CD8-positive, alpha-beta memory T cell (primary cell): ENCODE data around the gene RENBP. TPM values are rescaled to one million over a fixed set of nuclear protein-coding genes. Genes with fewer than 3 reads are reported as not detected.

ENCODE experiments used
- CTCF ChIA-PET: fragments of 350-600 bp; sonication (Branson Sonifier 250); formaldehyde crosslinking; loops from one replicate; lab custom pipeline; 2021; ENCODE audit warnings: antibody characterized with exemption; lab: Charles Lee
- POLR2A ChIA-PET: fragments of 350-600 bp; sonication (Branson Sonifier 250); formaldehyde crosslinking; loops from one replicate; lab custom pipeline; 2021; ENCODE audit warnings: antibody characterized with exemption; lab: Charles Lee
- DNase-seq, 5 donors: peaks; one replicate each; pipeline versions ENCODE4 v3.0.0 to v3.0.0-alpha.2; 2020 to 2022; ENCODE audit warnings: mixed read lengths in 1 of 5
- H3K27ac ChIP-seq: one replicate; pipeline ENCODE4 v1.7.0; 2013; ENCODE audit warnings: low read depth, mild to moderate bottlenecking, low read length, moderate library complexity
- H3K27me3 ChIP-seq: 2 replicates; pipeline ENCODE4 v1.7.0; 2013; ENCODE audit warnings: low read length, mild to moderate bottlenecking; ENCODE audit not compliant: insufficient read depth, poor library complexity, severe bottlenecking
- H3K36me3 ChIP-seq: 2 replicates; pipeline ENCODE4 v1.7.0; 2013; ENCODE audit warnings: mild to moderate bottlenecking, low read length, moderate library complexity; ENCODE audit not compliant: insufficient read depth
- H3K4me1 ChIP-seq: 2 replicates; pipeline ENCODE4 v1.7.0; 2013; ENCODE audit warnings: mild to moderate bottlenecking, low read length, moderate library complexity; ENCODE audit not compliant: insufficient read depth
- H3K4me3 ChIP-seq: 2 replicates; pipeline ENCODE4 v1.7.0; 2013; ENCODE audit warnings: mild to moderate bottlenecking, low read length
- H3K9me3 ChIP-seq: 2 replicates; pipeline ENCODE4 v1.7.0; 2013; ENCODE audit warnings: mild to moderate bottlenecking, low read length
- H3K27ac Mint-ChIP-seq, 8 donors: one replicate each; pipeline ENCODE4 v1.8.0; 2020 to 2021; ENCODE audit warnings: mixed read lengths in 8 of 8, mild to moderate bottlenecking in 6 of 8, inconsistent platforms in 3 of 8, moderate library complexity in 3 of 8
- H3K27me3 Mint-ChIP-seq, 2 donors: one replicate each; pipeline ENCODE4 v1.8.0; 2020 to 2021; ENCODE audit warnings: mixed read lengths in 2 of 2, mild to moderate bottlenecking in 1 of 2, moderate library complexity in 1 of 2
- H3K36me3 Mint-ChIP-seq, 3 donors: one replicate each; pipeline ENCODE4 v1.8.0; 2020 to 2021; ENCODE audit warnings: mixed read lengths in 3 of 3, inconsistent platforms in 1 of 3, mild to moderate bottlenecking in 1 of 3
- H3K4me1 Mint-ChIP-seq, 3 donors: one replicate each; pipeline ENCODE4 v1.8.0; 2020 to 2021; ENCODE audit warnings: mixed read lengths in 3 of 3, inconsistent platforms in 1 of 3, mild to moderate bottlenecking in 1 of 3
- H3K4me3 Mint-ChIP-seq, 7 donors: one replicate each; pipeline ENCODE4 v1.8.0; 2020 to 2021; ENCODE audit warnings: mixed read lengths in 7 of 7, mild to moderate bottlenecking in 6 of 7, moderate library complexity in 4 of 7, inconsistent platforms in 2 of 7
- H3K9me3 Mint-ChIP-seq, 5 donors: one replicate each; pipeline ENCODE4 v1.8.0; 2020 to 2022; ENCODE audit warnings: mixed read lengths in 5 of 5, mild to moderate bottlenecking in 3 of 5, moderate library complexity in 2 of 5, inconsistent platforms in 1 of 5
- polyA plus RNA-seq: library from polyadenylated mRNA; unstranded; fragments of 300-500 nt; fragmentation: Illumina TruSeq; gene quantifications from one replicate; pipeline ENCODE4 v1.2.3, GENCODE V29; 2021
- total RNA-seq, 2 experiments: library from RNA; stranded (reverse); gene quantifications; one replicate each; pipeline ENCODE4 v1.2.3, GENCODE V29; 2021

Gene RENBP
- total and polyA plus RNA-seq, 3 experiments from 2014 or later: 3.5 to 4.6 TPM; not detected in 1

DNA sequence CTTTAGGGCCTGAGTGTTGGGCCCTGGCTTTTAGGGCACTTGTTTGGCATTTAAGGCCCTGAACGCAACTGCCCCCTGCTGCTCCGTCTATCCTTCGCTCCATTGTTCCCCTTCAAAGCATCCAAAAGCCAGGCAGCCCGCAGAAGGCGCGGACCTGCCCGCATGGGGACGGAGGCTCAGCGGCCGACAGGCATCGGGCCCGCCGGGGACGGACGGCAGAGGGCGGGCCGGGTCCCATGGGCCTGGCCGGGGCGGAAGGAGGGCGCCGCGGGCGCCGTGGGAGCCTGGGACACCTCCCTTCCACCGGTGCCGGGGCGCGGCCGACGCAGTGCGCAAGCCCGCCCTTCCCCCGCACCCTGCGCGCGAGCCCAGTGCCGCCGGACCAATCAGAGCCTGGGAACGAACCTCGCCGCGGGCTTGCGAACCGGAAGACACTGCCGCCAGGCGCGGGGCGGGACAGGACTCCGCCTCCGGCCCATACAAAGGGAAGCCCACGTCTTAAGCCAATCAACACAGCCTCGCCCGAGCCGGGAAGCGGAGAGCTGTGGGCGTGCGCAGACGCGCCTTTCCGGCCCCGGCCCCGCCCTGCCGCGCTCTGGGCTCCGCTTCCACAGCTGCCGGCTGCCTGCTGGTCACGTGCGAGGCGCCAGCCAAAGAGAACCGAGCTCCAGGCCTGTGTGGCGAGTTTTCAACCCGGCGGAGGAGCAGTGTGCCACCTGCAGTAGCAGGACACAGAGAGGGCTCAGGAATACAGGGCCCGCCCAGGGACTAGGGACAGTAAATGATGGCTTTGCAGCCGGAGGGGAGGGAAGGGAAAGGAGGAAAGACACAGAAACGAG lies 16.3 kb downstream of the RENBP start:
- H3K9me3 Mint-ChIP-seq: peaks cover 0 to 3% (median 0%) of the 10 kb centered on the region in 5 donors
- peak overlapping the region; percentile 91 for H3K27ac ChIP-seq
- H3K36me3 Mint-ChIP-seq: peaks cover 3 to 37% (median 4%) of the 10 kb centered on the region in 3 donors
- peak; percentile 86 to 98 (median 96) for DNase-seq
- peak overlapping the region; percentile 89 to 95 (median 91) for H3K4me3 Mint-ChIP-seq
- no peaks in the 10 kb centered on the region for H3K9me3 ChIP-seq
- ChIA-PET POLR2A (interaction anchor here (0.8 to 3.4 kb wide), 12 partner anchors 10 to 588 kb away, joined by 3 to 27 read pairs (median 4); partner anchors contain the start of genes FAM3A, HCFC1, IDH3G and SSR4), CTCF (interaction anchor here (1.4 to 10.5 kb wide), 6 partner anchors 17 to 128 kb away, joined by 3 to 230 read pairs (median 5); partner anchors contain the start of genes HCFC1 and RENBP)
- H3K27me3 ChIP-seq: no peaks in the 10 kb centered on the region
- no peaks in the 10 kb centered on the region for H3K27me3 Mint-ChIP-seq
- peak overlapping the region; percentile 91 to 100 (median 99) for H3K27ac Mint-ChIP-seq
- peaks cover 11% of the 10 kb centered on the region for H3K4me1 ChIP-seq
- H3K4me1 Mint-ChIP-seq: peaks cover 43 to 61% (median 46%) of the 10 kb centered on the region in 3 donors
- H3K4me3 ChIP-seq: peak overlapping the region; percentile 86
- no peaks in the 10 kb centered on the region for H3K36me3 ChIP-seq

DNA sequence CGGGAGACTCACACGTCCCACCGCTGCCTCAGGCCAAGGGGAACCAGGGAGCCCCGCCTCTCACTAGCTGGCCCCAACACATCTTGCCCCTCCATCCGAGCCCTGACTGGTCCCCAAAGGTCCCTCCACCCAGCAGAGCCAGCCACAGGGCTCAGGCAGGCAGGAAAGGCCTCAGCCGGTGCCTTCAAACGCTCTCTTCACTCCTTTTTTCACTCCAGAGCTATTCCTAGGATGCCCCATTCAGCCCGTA lies 16.8 kb downstream of the RENBP start:
- Histone ChIP-seq H3K4me3 (peak overlapping the region; percentile 86), H3K9me3 (no peaks in the 10 kb centered on the region), H3K27me3 (no peaks in the 10 kb centered on the region), H3K4me1 (peaks cover 14% of the 10 kb centered on the region), H3K27ac (peak overlapping the region; percentile 91), H3K36me3 (no peaks in the 10 kb centered on the region)
- peak overlapping the region; percentile 91 to 100 (median 99) for H3K27ac Mint-ChIP-seq
- H3K9me3 Mint-ChIP-seq: peaks cover 0 to 3% (median 0%) of the 10 kb centered on the region in 5 donors
- POLR2A ChIA-PET: interaction anchor here (1.0 to 3.4 kb wide), 8 partner anchors 13 to 450 kb away, joined by 3 to 27 read pairs (median 4); partner anchors contain the start of genes HCFC1, IDH3G, SSR4 and TMEM187
- DNase-seq: no peak
- no peaks in the 10 kb centered on the region for H3K27me3 Mint-ChIP-seq
- peaks cover 3 to 35% (median 4%) of the 10 kb centered on the region in 3 donors for H3K36me3 Mint-ChIP-seq
- peak overlapping the region; percentile 89 to 95 (median 91) for H3K4me3 Mint-ChIP-seq
- CTCF ChIA-PET: interaction anchor here (1.4 to 10.5 kb wide), 6 partner anchors 17 to 127 kb away, joined by 3 to 230 read pairs (median 5); partner anchors contain the start of genes HCFC1 and RENBP
- H3K4me1 Mint-ChIP-seq: peaks cover 46 to 65% (median 50%) of the 10 kb centered on the region in 3 donors

DNA sequence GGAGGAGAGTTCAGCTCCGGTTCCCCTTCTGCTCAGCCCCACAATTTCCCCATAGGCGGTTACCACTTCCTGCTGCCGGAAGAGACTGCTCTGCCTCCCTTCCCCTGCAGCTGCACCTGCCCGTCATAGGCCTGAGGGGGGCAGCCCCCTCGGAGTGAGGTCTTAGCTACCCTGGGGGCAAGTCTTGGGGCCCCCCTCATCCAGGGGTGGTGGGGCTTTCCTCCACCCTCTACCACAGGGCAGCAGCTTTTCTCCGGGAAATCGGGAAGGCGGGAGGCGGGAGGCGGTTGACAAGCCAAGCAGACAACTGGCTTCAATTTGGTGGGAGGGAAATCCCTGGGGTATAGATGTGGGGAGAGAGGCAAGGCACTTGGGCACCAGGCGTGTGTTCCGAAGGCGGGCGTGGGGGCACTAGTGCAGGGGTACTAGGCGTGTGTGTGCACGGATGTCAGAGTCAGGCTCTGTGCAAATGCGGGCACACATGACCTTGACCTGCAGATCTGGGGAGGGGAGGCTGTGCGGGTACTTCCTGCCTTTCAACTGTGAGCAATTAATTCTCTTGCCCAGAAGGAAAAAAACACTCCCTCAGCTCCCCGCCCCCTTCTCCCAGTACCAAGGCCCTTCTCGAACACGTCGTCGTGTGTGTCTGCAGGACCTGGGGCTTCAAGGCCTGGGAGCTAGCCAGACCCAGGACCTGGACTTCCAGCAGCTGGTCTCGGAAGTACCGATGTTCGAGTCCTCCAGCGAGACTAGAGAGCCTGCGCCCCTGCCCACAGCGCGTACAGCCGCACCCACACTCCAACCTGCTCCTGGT lies 17.4 kb downstream of the RENBP start:
- H3K27ac ChIP-seq: peak overlapping the region; percentile 91
- no peaks in the 10 kb centered on the region for H3K27me3 Mint-ChIP-seq
- H3K36me3 ChIP-seq: no peaks in the 10 kb centered on the region
- peaks cover 14% of the 10 kb centered on the region for H3K4me1 ChIP-seq
- H3K9me3 ChIP-seq: no peaks in the 10 kb centered on the region
- peaks cover 3 to 34% (median 4%) of the 10 kb centered on the region in 3 donors for H3K36me3 Mint-ChIP-seq
- peaks cover 51 to 71% (median 55%) of the 10 kb centered on the region in 3 donors for H3K4me1 Mint-ChIP-seq
- peak overlapping the region; percentile 91 to 100 (median 99) for H3K27ac Mint-ChIP-seq
- peak overlapping the region; percentile 86 for H3K4me3 ChIP-seq
- peak overlapping the region; percentile 89 to 95 (median 91) for H3K4me3 Mint-ChIP-seq
- no peaks in the 10 kb centered on the region for H3K27me3 ChIP-seq
- H3K9me3 Mint-ChIP-seq: peaks cover 0 to 3% (median 0%) of the 10 kb centered on the region in 5 donors
- peak; percentile 69 to 90 (median 86) for DNase-seq
- CTCF ChIA-PET: interaction anchor here (0.8 to 10.5 kb wide), 11 partner anchors 16 to 442 kb away, joined by 3 to 230 read pairs (median 3); partner anchors contain the start of genes HCFC1 and RENBP
- POLR2A ChIA-PET: interaction anchor here (0.9 to 3.4 kb wide), 12 partner anchors 9 to 563 kb away, joined by 3 to 27 read pairs (median 4); partner anchors contain the start of genes HCFC1, IDH3G, NAA10 and SSR4

DNA sequence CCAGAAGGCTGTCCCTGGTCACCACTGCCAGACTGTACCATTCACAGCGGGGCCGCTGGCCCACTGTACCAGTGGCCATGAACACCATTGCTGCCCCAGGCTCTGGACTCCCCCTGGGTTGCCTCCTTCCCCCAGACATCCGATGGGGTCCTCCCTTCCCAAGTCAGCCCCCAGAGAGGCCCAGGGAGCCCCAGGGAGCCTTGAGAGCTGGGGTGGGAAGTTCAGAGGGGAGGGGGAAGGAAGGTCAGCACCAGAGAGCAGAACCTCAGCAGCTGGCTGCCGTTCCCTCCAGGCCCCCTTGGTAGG lies 17.9 kb downstream of the RENBP start:
- peak overlapping the region; percentile 91 to 100 (median 99) for H3K27ac Mint-ChIP-seq
- POLR2A ChIA-PET: interaction anchor here (0.9 to 3.4 kb wide), 10 partner anchors 9 to 563 kb away, joined by 3 to 27 read pairs (median 4); partner anchors contain the start of genes HCFC1, IDH3G, NAA10 and SSR4

DNA sequence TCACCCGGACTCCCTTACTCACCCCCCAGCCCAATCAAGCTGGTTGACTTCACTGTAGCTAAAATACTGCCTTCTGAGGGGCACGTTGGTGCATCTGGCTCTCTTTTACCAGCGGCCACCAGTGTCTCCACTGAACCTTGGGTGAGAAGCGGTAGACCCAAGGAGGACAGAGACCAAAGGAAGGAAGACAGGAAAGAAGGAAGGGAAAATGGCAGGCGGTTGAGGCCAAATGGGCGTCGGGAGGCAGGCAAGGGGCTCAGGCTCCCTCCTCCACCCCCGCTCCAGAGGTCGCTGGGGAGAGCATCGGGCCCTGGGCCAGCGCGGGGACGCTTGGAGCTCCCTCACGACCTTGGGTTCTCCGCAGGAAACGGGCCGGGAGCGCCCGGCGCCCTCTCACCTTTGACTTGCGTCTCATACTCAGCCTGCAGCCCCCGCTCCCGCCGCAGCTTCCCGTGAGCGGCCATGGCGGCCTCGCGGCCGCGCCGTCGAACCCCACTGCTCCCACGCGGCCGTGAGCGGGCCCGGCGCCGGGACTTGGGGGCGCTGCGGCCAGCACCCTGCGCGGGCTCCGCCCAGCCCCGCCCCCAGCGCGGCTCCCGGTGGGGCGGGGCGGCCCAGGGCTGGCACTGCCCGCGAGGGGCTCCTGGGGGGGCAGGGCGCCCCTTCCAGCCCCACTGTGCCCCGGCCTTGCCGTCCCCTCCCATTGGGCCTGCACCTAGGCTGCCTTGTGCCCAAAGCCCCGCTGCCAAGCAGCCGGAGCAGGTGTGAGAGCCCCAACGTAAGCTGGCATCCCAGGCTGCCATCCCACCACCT lies 18.5 kb downstream of the RENBP start, which contains the start of gene ARHGAP4:
TSS of gene ARHGAP4 (minus strand) at position 526 of the 813 bp plus-strand sequence. CDS start at position 464, 62 bp downstream.
- Histone ChIP-seq H3K4me3 (peak within 1 kb of the TSS; percentile 86), H3K4me1 (peaks cover 21% of the 10 kb centered on the region), H3K27me3 (no peaks in the 10 kb centered on the region), H3K27ac (peak within 1 kb of the TSS; percentile 91), H3K9me3 (no peaks in the 10 kb centered on the region), H3K36me3 (no peaks in the 10 kb centered on the region)
- DNase-seq: peak; percentile 34 to 64 (median 47)
- Mint-ChIP-seq H3K4me3 (peak within 1 kb of the TSS; percentile 89 to 96 (median 92)), H3K36me3 (peaks cover 0 to 24% (median 0%) of the 10 kb centered on the region in 3 donors), H3K27me3 (no peaks in the 10 kb centered on the region), H3K27ac (peak within 1 kb of the TSS; percentile 91 to 100 (median 99)), H3K9me3 (peaks cover 0 to 3% (median 0%) of the 10 kb centered on the region in 5 donors), H3K4me1 (peaks cover 51 to 68% (median 53%) of the 10 kb centered on the region in 3 donors)
- CTCF ChIA-PET: interaction anchor here (0.9 to 10.5 kb wide), 10 partner anchors 8 to 443 kb away, joined by 3 to 230 read pairs (median 3); partner anchors contain the start of genes HCFC1, IDH3G, RENBP and SSR4
- POLR2A ChIA-PET: interaction anchor here (0.9 to 3.4 kb wide), 14 partner anchors 10 to 564 kb away, joined by 3 to 27 read pairs (median 5); partner anchors contain the start of genes HCFC1, IDH3G, NAA10 and SSR4

More for the DNA sequence above, 17.9 kb downstream of the RENBP start:
- no peak for DNase-seq
- no peaks in the 10 kb centered on the region for H3K27me3 ChIP-seq
- H3K9me3 ChIP-seq: no peaks in the 10 kb centered on the region
- peak overlapping the region; percentile 91 for H3K27ac ChIP-seq
- H3K36me3 Mint-ChIP-seq: peaks cover 2 to 29% (median 3%) of the 10 kb centered on the region in 3 donors
- peak overlapping the region; percentile 86 for H3K4me3 ChIP-seq
- no peaks in the 10 kb centered on the region for H3K27me3 Mint-ChIP-seq
- no peaks in the 10 kb centered on the region for H3K36me3 ChIP-seq
- CTCF ChIA-PET: interaction anchor here (0.8 to 10.5 kb wide), 8 partner anchors 21 to 443 kb away, joined by 3 to 230 read pairs (median 3); partner anchors contain the start of gene RENBP
- peaks cover 19% of the 10 kb centered on the region for H3K4me1 ChIP-seq
- peaks cover 54 to 72% (median 56%) of the 10 kb centered on the region in 3 donors for H3K4me1 Mint-ChIP-seq
- H3K4me3 Mint-ChIP-seq: peak overlapping the region; percentile 89 to 95 (median 91)
- H3K9me3 Mint-ChIP-seq: peaks cover 0 to 3% (median 0%) of the 10 kb centered on the region in 5 donors

DNA sequence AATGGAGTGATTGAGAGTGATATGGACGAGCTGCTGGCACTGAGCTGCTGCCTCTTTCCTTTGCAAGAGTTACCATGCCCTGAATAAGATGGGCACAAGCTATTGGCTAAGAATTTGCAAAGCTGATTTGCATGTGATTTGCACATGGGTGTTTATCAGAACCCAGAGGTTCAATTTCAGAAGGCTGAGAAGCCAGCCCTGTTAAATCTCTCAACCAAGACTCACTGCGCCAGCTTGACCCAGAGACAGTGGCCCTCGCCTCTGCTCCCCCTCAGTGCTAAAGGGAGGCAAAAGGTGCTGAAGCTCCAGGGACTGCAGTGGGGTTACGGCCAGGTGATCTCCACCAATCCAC lies 19.1 kb downstream of the RENBP start:
- peak overlapping the region; percentile 67 for H3K4me3 ChIP-seq
- Mint-ChIP-seq H3K36me3 (peaks cover 0 to 20% (median 0%) of the 10 kb centered on the region in 3 donors), H3K4me3 (peak overlapping the region; percentile 89 to 96 (median 92)), H3K27me3 (no peaks in the 10 kb centered on the region), H3K4me1 (peaks cover 51 to 68% (median 52%) of the 10 kb centered on the region in 3 donors), H3K27ac (peak overlapping the region; percentile 90 to 98 (median 96)), H3K9me3 (peaks cover 0 to 3% (median 0%) of the 10 kb centered on the region in 5 donors)
- ChIA-PET CTCF (interaction anchor here (0.9 to 10.5 kb wide), 6 partner anchors 9 to 238 kb away, joined by 3 to 230 read pairs (median 3); partner anchors contain the start of genes HCFC1, IDH3G, RENBP and SSR4), POLR2A (interaction anchor here (0.9 to 3.1 kb wide), 8 partner anchors 10 to 564 kb away, joined by 3 to 17 read pairs (median 5); partner anchors contain the start of genes HCFC1, IDH3G, NAA10 and SSR4)
- H3K27me3 ChIP-seq: no peaks in the 10 kb centered on the region
- peaks cover 21% of the 10 kb centered on the region for H3K4me1 ChIP-seq
- no peaks in the 10 kb centered on the region for H3K36me3 ChIP-seq
- H3K27ac ChIP-seq: peak overlapping the region; percentile 91
- H3K9me3 ChIP-seq: no peaks in the 10 kb centered on the region
- DNase-seq: peak in 1 of 5 donors; percentile 47
